Measurements from ENCODE around the gene TTC21A.

DNA sequence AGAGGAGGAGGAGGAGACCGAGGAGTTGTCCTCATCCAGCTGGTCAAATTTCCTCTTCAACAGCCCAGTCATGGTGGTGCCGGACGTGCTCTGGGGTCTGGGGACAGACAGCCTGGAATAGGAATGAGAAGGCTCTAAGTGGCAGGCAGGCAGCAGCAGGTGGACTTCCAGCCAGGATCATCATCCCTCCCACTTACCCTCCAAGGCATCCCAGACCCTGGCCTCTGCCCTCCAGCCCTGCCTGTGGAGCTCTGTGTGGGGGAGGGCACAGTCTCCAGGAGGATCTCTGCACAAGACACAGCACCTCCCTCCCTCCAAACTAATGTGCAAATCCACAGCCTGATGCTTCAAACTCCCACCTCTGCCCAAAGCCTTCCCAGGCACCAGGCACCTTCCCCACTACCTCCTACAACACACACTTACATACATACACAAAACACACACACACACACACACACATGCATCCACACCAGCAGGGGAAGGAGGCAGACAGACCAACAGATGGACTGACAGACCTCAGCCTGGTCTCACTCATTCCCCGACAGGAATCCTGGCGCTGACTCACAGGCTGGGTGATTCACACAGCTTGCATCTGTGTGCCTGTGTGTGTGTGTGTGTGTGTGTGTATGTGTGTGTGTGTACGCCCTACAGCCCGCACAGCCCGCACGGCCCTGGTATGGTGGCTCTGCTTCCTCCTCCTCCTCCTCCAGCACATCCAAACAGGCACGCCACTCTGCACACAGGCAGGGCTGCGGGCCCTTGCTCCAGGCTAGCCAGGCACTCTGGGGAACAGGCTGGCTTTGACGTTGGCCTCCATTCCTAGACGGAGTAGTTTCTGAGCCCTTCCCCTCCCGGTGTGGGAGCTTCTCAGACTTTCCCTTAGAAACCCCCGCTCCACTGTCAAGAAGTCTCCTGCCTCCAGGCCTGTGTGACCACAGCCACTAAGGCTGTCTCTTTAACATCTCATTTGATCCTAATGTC lies 39.4 kb downstream of the TTC21A start:
- TF ChIP-seq, protein P1, sequence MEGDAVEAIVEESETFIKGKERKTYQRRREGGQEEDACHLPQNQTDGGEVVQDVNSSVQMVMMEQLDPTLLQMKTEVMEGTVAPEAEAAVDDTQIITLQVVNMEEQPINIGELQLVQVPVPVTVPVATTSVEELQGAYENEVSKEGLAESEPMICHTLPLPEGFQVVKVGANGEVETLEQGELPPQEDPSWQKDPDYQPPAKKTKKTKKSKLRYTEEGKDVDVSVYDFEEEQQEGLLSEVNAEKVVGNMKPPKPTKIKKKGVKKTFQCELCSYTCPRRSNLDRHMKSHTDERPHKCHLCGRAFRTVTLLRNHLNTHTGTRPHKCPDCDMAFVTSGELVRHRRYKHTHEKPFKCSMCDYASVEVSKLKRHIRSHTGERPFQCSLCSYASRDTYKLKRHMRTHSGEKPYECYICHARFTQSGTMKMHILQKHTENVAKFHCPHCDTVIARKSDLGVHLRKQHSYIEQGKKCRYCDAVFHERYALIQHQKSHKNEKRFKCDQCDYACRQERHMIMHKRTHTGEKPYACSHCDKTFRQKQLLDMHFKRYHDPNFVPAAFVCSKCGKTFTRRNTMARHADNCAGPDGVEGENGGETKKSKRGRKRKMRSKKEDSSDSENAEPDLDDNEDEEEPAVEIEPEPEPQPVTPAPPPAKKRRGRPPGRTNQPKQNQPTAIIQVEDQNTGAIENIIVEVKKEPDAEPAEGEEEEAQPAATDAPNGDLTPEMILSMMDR (conservative IDR thresholded peaks at IDR 0.05; ENCODE audit: low read depth in 2 of 2), result no peak
- TF ChIP-seq, protein P2, sequence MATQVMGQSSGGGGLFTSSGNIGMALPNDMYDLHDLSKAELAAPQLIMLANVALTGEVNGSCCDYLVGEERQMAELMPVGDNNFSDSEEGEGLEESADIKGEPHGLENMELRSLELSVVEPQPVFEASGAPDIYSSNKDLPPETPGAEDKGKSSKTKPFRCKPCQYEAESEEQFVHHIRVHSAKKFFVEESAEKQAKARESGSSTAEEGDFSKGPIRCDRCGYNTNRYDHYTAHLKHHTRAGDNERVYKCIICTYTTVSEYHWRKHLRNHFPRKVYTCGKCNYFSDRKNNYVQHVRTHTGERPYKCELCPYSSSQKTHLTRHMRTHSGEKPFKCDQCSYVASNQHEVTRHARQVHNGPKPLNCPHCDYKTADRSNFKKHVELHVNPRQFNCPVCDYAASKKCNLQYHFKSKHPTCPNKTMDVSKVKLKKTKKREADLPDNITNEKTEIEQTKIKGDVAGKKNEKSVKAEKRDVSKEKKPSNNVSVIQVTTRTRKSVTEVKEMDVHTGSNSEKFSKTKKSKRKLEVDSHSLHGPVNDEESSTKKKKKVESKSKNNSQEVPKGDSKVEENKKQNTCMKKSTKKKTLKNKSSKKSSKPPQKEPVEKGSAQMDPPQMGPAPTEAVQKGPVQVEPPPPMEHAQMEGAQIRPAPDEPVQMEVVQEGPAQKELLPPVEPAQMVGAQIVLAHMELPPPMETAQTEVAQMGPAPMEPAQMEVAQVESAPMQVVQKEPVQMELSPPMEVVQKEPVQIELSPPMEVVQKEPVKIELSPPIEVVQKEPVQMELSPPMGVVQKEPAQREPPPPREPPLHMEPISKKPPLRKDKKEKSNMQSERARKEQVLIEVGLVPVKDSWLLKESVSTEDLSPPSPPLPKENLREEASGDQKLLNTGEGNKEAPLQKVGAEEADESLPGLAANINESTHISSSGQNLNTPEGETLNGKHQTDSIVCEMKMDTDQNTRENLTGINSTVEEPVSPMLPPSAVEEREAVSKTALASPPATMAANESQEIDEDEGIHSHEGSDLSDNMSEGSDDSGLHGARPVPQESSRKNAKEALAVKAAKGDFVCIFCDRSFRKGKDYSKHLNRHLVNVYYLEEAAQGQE (IDR thresholded peaks at IDR 0.05; ENCODE audit: unreplicated experiment), result no peak
- TF ChIP-seq EZH2 (IDR thresholded peaks at IDR 0.05; ENCODE audit: low read depth, unreplicated experiment), result no peak
- TF ChIP-seq NANOG (IDR thresholded peaks at IDR 0.05; ENCODE audit: borderline replicate concordance), result no peak
- TF ChIP-seq JUNB (IDR thresholded peaks at IDR 0.05; ENCODE audit: unreplicated experiment), result no peak
- TF ChIP-seq POLR2AphosphoS5 (IDR thresholded peaks at IDR 0.05; ENCODE audit: low read depth), result no peak
- no peak for TF ChIP-seq ZNF114 (CRISPR knock-in tag; IDR thresholded peaks at IDR 0.05)
- no peak for TF ChIP-seq EZH2phosphoT487 (IDR thresholded peaks at IDR 0.05; ENCODE audit: unreplicated experiment)
- no peak for TF ChIP-seq CREB1 (CRISPR knock-in tag; IDR thresholded peaks at IDR 0.05; ENCODE audit: low read depth)

All from GM23338 (cell line).